Measurements from ENCODE around the gene TINCR.

The TINCR gene

DNA sequence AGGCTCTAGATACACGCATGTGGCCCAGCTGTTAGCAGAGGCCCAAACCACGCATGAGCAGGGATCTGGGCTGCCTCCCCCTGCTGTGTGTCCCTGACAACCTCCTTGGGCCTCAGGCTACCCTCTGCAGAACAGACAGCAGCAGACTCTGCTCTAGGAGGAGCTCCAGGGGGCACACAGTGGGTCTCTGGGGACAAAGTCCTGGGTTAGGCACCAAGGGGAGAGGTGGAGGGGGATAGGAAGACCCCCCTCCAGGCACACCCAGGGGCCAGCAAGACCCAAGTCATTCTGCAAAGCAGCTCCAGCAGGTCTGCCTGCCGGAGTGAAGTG is 8.0 kb downstream of the TINCR start:
- Histone ChIP-seq H3K4me2 (ENCODE audit: low read length) (no peak overlapping the region), H3K27ac (no peak overlapping the region), H3K9ac (no peak overlapping the region), H3K79me2 (no peaks in the 10 kb centered on the region), H3K9me3 (ENCODE audit: control insufficient read depth, low read length) (no peaks in the 10 kb centered on the region), H3K27me3 (ENCODE audit: control insufficient read depth, insufficient read depth, low read length) (peaks cover 4% of the 10 kb centered on the region), H3K36me3 (ENCODE audit: control insufficient read depth, insufficient read depth, low read length) (no peaks in the 10 kb centered on the region), H3K4me3 (ENCODE audit: low read depth, low read length) (no peak overlapping the region), H2AFZ (no peak overlapping the region), H3K4me1 (no peaks in the 10 kb centered on the region)
- TF ChIP-seq CTCF (IDR thresholded peaks at IDR 0.05) = no peak

DNA sequence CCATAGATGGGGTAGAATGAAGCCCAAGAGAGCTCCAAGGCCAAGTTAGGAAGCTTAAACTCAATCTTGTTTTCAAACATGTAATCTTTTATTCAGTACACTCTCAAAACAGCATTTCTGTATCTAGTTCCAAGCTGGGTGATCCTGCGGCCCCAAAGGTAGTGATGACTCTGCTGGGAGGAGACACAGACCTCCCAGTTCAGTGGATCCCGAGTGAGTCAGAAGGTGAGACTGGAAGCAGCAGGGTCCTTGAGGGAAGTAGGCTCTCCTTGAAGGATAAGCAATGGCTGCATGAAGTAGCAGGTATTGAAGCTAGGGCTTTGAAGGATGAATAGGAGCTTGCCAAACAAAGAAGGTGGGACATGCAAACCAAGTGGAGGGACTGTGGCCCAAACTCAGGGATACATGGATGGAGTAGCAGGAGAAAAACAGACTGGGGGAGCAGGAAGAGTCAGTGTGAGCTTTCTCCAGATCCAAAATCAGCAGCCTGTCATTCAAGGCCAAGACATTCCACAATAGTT is 9.6 kb downstream of the TINCR start:
- H2AFZ ChIP-seq = no peak overlapping the region
- no peak overlapping the region for H3K4me2 ChIP-seq (ENCODE audit: low read length)
- no peak for TF ChIP-seq CTCF (IDR thresholded peaks at IDR 0.05)
- H3K79me2 ChIP-seq = no peaks in the 10 kb centered on the region
- no peaks in the 10 kb centered on the region for H3K9me3 ChIP-seq (ENCODE audit: control insufficient read depth, low read length)
- H3K27ac ChIP-seq = no peak overlapping the region
- H3K4me1 ChIP-seq = no peaks in the 10 kb centered on the region
- no peak overlapping the region for H3K4me3 ChIP-seq (ENCODE audit: low read depth, low read length)
- no peaks in the 10 kb centered on the region for H3K36me3 ChIP-seq (ENCODE audit: control insufficient read depth, insufficient read depth, low read length)
- H3K27me3 ChIP-seq (ENCODE audit: control insufficient read depth, insufficient read depth, low read length) = peaks cover 2% of the 10 kb centered on the region
- H3K9ac ChIP-seq = no peak overlapping the region

DNA sequence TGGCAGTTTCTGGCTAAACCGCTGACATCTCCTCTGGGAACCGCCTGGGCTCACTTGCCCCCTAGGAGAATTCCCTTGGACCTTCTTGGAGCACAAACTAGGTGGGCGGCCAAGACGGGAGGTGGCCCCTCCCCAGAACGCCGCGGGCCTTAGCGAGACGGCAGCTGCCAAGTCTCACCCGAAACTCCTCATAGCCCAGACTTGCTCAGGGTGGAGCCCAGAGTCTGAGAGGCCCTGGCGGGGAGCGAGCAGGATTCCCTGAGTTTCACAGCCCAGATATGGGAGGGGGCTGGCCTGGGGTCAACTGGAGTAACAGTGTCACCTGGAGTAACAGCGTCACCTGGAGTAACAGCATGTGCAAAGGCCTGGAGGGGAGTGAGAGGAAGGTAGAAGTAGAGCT is 10.1 kb downstream of the TINCR start:
- TF ChIP-seq CTCF (IDR thresholded peaks at IDR 0.05) = no peak
- no peaks in the 10 kb centered on the region for H3K4me1 ChIP-seq
- H3K27me3 ChIP-seq (ENCODE audit: control insufficient read depth, insufficient read depth, low read length) = no peaks in the 10 kb centered on the region
- H3K36me3 ChIP-seq (ENCODE audit: control insufficient read depth, insufficient read depth, low read length) = no peaks in the 10 kb centered on the region
- no peak overlapping the region for H2AFZ ChIP-seq
- H3K9me3 ChIP-seq (ENCODE audit: control insufficient read depth, low read length) = no peaks in the 10 kb centered on the region
- H3K79me2 ChIP-seq = no peaks in the 10 kb centered on the region
- no peak overlapping the region for H3K4me3 ChIP-seq (ENCODE audit: low read depth, low read length)
- H3K27ac ChIP-seq = no peak overlapping the region
- H3K4me2 ChIP-seq (ENCODE audit: low read length) = no peak overlapping the region
- H3K9ac ChIP-seq = no peak overlapping the region

DNA sequence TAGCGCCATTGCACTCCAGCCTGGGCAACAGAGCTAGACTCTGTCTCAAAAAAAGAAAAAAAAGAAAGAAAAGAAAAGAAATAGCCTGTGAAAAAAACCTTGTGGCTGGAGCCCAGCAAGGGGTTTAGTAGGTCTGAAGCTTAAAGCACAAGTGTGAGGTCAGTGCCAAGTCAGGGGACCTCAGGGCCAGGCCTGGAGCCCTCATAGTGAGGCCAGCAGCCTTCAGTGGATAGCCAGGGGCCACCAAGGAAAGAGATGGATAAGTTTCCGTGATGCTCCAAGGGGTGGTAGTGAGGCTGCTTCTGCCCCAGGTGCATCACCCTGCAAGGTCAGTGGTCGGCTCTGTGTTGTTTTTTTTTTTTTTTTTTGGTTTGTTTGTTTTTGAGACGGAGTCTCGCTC is 12.9 kb downstream of the TINCR start:
- no peak overlapping the region for H3K27ac ChIP-seq
- H2AFZ ChIP-seq = no peak overlapping the region
- no peak overlapping the region for H3K4me2 ChIP-seq (ENCODE audit: low read length)
- no peaks in the 10 kb centered on the region for H3K9me3 ChIP-seq (ENCODE audit: control insufficient read depth, low read length)
- H3K36me3 ChIP-seq (ENCODE audit: control insufficient read depth, insufficient read depth, low read length) = no peaks in the 10 kb centered on the region
- H3K79me2 ChIP-seq = no peaks in the 10 kb centered on the region
- H3K9ac ChIP-seq = no peak overlapping the region
- no peak overlapping the region for H3K4me3 ChIP-seq (ENCODE audit: low read depth, low read length)
- no peak for TF ChIP-seq CTCF (IDR thresholded peaks at IDR 0.05)
- H3K27me3 ChIP-seq (ENCODE audit: control insufficient read depth, insufficient read depth, low read length) = no peaks in the 10 kb centered on the region
- H3K4me1 ChIP-seq = no peaks in the 10 kb centered on the region

DNA sequence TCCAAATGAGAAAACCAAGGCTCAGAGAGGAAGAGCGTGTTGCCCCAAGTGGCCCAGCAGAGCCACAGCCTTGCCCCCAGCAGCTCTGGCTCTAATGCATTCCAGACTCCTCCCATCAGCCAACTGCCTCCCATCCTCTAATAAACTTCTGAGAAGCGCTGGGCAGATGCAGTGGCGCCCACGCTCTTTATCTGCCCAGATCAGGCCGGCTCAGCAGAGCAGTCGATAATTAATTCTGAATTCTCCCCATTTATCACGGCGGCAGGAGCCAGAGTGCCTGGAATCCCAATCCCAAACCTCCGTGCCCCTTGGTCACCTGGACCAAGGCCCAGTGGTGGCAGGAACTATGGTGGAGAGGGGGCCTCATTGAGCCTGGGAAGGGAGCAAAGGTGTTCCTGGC is 13.9 kb downstream of the TINCR start:
- Histone ChIP-seq H3K79me2 (no peaks in the 10 kb centered on the region), H2AFZ (no peak overlapping the region), H3K27ac (no peak overlapping the region), H3K36me3 (ENCODE audit: control insufficient read depth, insufficient read depth, low read length) (no peaks in the 10 kb centered on the region), H3K4me1 (no peaks in the 10 kb centered on the region), H3K9me3 (ENCODE audit: control insufficient read depth, low read length) (no peaks in the 10 kb centered on the region), H3K27me3 (ENCODE audit: control insufficient read depth, insufficient read depth, low read length) (no peaks in the 10 kb centered on the region), H3K4me3 (ENCODE audit: low read depth, low read length) (no peak overlapping the region), H3K4me2 (ENCODE audit: low read length) (no peak overlapping the region), H3K9ac (no peak overlapping the region)
- no peak for TF ChIP-seq CTCF (IDR thresholded peaks at IDR 0.05)

Measured in parathyroid adenoma (tissue), 2 donors.